NB4 (cell line): ENCODE measurements around the gene RAB14.
A peak's percentile ranks its signal among the peaks of the same experiment; 100 is the strongest.

Source experiments
- DNase-seq: peaks from one replicate; pipeline ENCODE4 v3.0.0; 2010; ENCODE audit warnings: low read depth
- H3K4me3 ChIP-seq: one replicate; pipeline ENCODE4 v1.5.1; 2011; ENCODE audit warnings: mild to moderate bottlenecking, low read depth, low read length, moderate library complexity
- CTCF ChIP-seq: IDR thresholded peaks from one replicate; pipeline ENCODE4 v1.5.1; 2012; ENCODE audit warnings: low read depth, low read length
- MAX ChIP-seq: IDR thresholded peaks from 2 replicates; pipeline ENCODE4 v1.6.1; 2011; ENCODE audit warnings: low read depth, low read length
- MYC ChIP-seq: IDR thresholded peaks from 2 replicates; pipeline ENCODE4 v1.6.1; 2011; ENCODE audit warnings: low read depth, low read length
- POLR2A ChIP-seq: IDR thresholded peaks from 2 replicates; pipeline ENCODE4 v1.6.1; 2011; ENCODE audit warnings: mild to moderate bottlenecking; ENCODE audit not compliant: insufficient read length; ENCODE audit errors: extremely low read depth

RAB14 gene

GRCh38 chr9:121240472-121241135 lies 38.9 kb upstream of the RAB14 start:
- no peak overlapping the region for H3K4me3 ChIP-seq
- DNase-seq: no peak
- TF ChIP-seq POLR2A: no peak

- H3K4me3 ChIP-seq: no peak overlapping the region
- DNase-seq: no peak
- TF ChIP-seq MAX (no peak), CTCF (no peak), MYC (no peak), POLR2A (no peak)
Measured at GRCh38 chr9:121239851-121240250, 38.2 kb upstream of the RAB14 start.

GRCh38 chr9:121239071-121239470 lies 37.4 kb upstream of the RAB14 start:
- no peak for DNase-seq
- TF ChIP-seq MAX (no peak), POLR2A (no peak), CTCF (no peak), MYC (no peak)
- H3K4me3 ChIP-seq: no peak overlapping the region

GRCh38 chr9:121237916-121238315 lies 36.2 kb upstream of the RAB14 start:
- TF ChIP-seq MYC: no peak
- TF ChIP-seq POLR2A: no peak
- TF ChIP-seq CTCF: no peak
- no peak for TF ChIP-seq MAX
- peak; percentile 63 for DNase-seq

GRCh38 chr9:121235512-121235911 lies 33.8 kb upstream of the RAB14 start:
- no peak overlapping the region for H3K4me3 ChIP-seq
- no peak for DNase-seq
- TF ChIP-seq MAX: no peak
- TF ChIP-seq CTCF: no peak
- TF ChIP-seq POLR2A: no peak
- TF ChIP-seq MYC: no peak

More at GRCh38 chr9:121237916-121238315, 36.2 kb upstream of the RAB14 start:
- no peak overlapping the region for H3K4me3 ChIP-seq

- TF ChIP-seq MAX (no peak), MYC (no peak), POLR2A (no peak), CTCF (no peak)
- DNase-seq: no peak
- H3K4me3 ChIP-seq: no peak overlapping the region
Measured at GRCh38 chr9:121234832-121235161, 33.1 kb upstream of the RAB14 start.
